Measurements from ENCODE around the gene LCN10. TPM values are rescaled to one million over a fixed set of nuclear protein-coding genes. Genes with fewer than 3 reads are reported as not detected.
"Not testable (repeated sequence)": the region's sequence is repeated elsewhere in the genome, so short reads cannot be mapped to it uniquely, and the experiment has no call there.

Gene LCN10
- polyA plus RNA-seq, 3 donors, result 3.2 to 28.6 (median 15.9) TPM

GRCh38 chr9:136712690-136713544 is 29.8 kb downstream of the LCN10 start:
- 5 to 10% (median 8%) methylated on average over 46 to 56 of the region's 56 CpGs for WGBS, 3 donors
- H3K27ac ChIP-seq (ENCODE audit: low read depth, low read length), result no peak overlapping the region

- WGBS, 3 donors, result 2 to 3% (median 2%) methylated on average over 59 to 118 of the region's 119 CpGs
- H3K27ac ChIP-seq (ENCODE audit: low read depth, low read length), result no peak within 1 kb of the TSS
Measured at GRCh38 chr9:136711751-136712689, 30.7 kb downstream of the LCN10 start, which contains the start of gene DIPK1B. Gene DIPK1B (plus strand): TSS chr9:136712572. CDS start chr9:136712666, 94 bp downstream.

GRCh38 chr9:136711219-136711648 is 31.5 kb downstream of the LCN10 start:
- not testable (repeated sequence) for H3K27ac ChIP-seq (ENCODE audit: low read depth, low read length)
- 33 to 47% (median 35%) methylated on average over 4 of the region's 4 CpGs for WGBS, 3 donors

- 88 to 95% (median 92%) methylated on average over 7 of the region's 7 CpGs for WGBS, 3 donors
- no peak overlapping the region for H3K27ac ChIP-seq (ENCODE audit: low read depth, low read length)
Measured at GRCh38 chr9:136710543-136710942, 32.2 kb downstream of the LCN10 start.

- H3K27ac ChIP-seq (ENCODE audit: low read depth, low read length), result no peak overlapping the region
- WGBS, 3 donors, result 91 to 93% (median 92%) methylated on average over 24 of the region's 24 CpGs
Measured at GRCh38 chr9:136709454-136710109, 33.2 kb downstream of the LCN10 start.

- WGBS, 3 donors, result 89 to 91% (median 90%) methylated on average over 22 of the region's 22 CpGs
- no peak overlapping the region for H3K27ac ChIP-seq (ENCODE audit: low read depth, low read length)
Measured at GRCh38 chr9:136707849-136708517, 34.8 kb downstream of the LCN10 start.

GRCh38 chr9:136707011-136707410 is 35.7 kb downstream of the LCN10 start:
- WGBS, 3 donors, result 91 to 98% (median 93%) methylated on average over 7 of the region's 7 CpGs
- no peak overlapping the region for H3K27ac ChIP-seq (ENCODE audit: low read depth, low read length)

- no peak overlapping the region for H3K27ac ChIP-seq (ENCODE audit: low read depth, low read length)
- WGBS, 3 donors, result 40 to 86% (median 45%) methylated on average over 7 of the region's 7 CpGs
Measured at GRCh38 chr9:136705564-136705963, 37.2 kb downstream of the LCN10 start.

- H3K27ac ChIP-seq (ENCODE audit: low read depth, low read length), result not testable (repeated sequence)
- 87 to 96% (median 92%) methylated on average over 8 of the region's 8 CpGs for WGBS, 3 donors
Measured at GRCh38 chr9:136704741-136705140, 38.0 kb downstream of the LCN10 start.

- WGBS, 3 donors, result 68 to 81% (median 76%) methylated on average over 12 of the region's 12 CpGs
- no peak overlapping the region for H3K27ac ChIP-seq (ENCODE audit: low read depth, low read length)
Measured at GRCh38 chr9:136703276-136703860, 39.4 kb downstream of the LCN10 start.

- no peak overlapping the region for H3K27ac ChIP-seq (ENCODE audit: low read depth, low read length)
- 37 to 65% (median 37%) methylated on average over 10 of the region's 10 CpGs for WGBS, 3 donors
Measured at GRCh38 chr9:136701668-136702053, 41.1 kb downstream of the LCN10 start.

GRCh38 chr9:136700959-136701667 is 41.6 kb downstream of the LCN10 start:
- WGBS, 3 donors, result 15 to 62% (median 22%) methylated on average over 37 to 38 of the region's 38 CpGs
- H3K27ac ChIP-seq (ENCODE audit: low read depth, low read length), result no peak overlapping the region

GRCh38 chr9:136700304-136700703 is 42.4 kb downstream of the LCN10 start:
- no peak overlapping the region for H3K27ac ChIP-seq (ENCODE audit: low read depth, low read length)
- 54 to 89% (median 64%) methylated on average over 13 of the region's 13 CpGs for WGBS, 3 donors

GRCh38 chr9:136698635-136699246 is 44.0 kb downstream of the LCN10 start:
- WGBS, 3 donors, result 78 to 82% (median 79%) methylated on average over 10 of the region's 11 CpGs

GRCh38 chr9:136697821-136698526 is 44.8 kb downstream of the LCN10 start:
- WGBS, 3 donors, result 33 to 51% (median 48%) methylated on average over 20 of the region's 20 CpGs
- no peak overlapping the region for H3K27ac ChIP-seq (ENCODE audit: low read depth, low read length)

More at GRCh38 chr9:136698635-136699246, 44.0 kb downstream of the LCN10 start:
- H3K27ac ChIP-seq (ENCODE audit: low read depth, low read length), result no peak overlapping the region

All from adipose tissue (tissue), 3 donors.